KMS-11 (cell line): ENCODE data around the gene CREB3L2.
"Not testable (repeated sequence)": the region's sequence is repeated elsewhere in the genome, so short reads cannot be mapped to it uniquely, and the experiment has no call there.

ENCODE experiments used
- H2AFZ ChIP-seq: fragments of 200-600 bp; sonication (generic); 2 replicates; pipeline ENCODE4 v1.6.1; 2016; ENCODE audit warnings: antibody characterized with exemption, mixed run types, low read depth
- H3K27ac ChIP-seq: fragments of 200-600 bp; sonication (generic); 2 replicates; pipeline ENCODE4 v1.6.1; 2016; ENCODE audit warnings: mild to moderate bottlenecking, mixed run types
- H3K27me3 ChIP-seq: fragments of 200-600 bp; sonication (generic); 2 replicates; pipeline ENCODE4 v1.6.1; 2017; ENCODE audit warnings: mild to moderate bottlenecking, low read depth, mixed run types, moderate library complexity; ENCODE audit not compliant: insufficient read depth
- H3K36me3 ChIP-seq: fragments of 200-600 bp; sonication (generic); 2 replicates; pipeline ENCODE4 v1.6.1; 2017; ENCODE audit warnings: mild to moderate bottlenecking, mixed run types; ENCODE audit not compliant: insufficient read depth
- H3K4me1 ChIP-seq: fragments of 200-600 bp; sonication (generic); 2 replicates; pipeline ENCODE4 v1.6.1; 2016; ENCODE audit warnings: mild to moderate bottlenecking, low read depth, mixed run types; ENCODE audit not compliant: poor library complexity, severe bottlenecking
- H3K4me2 ChIP-seq: fragments of 200-600 bp; sonication (generic); 2 replicates; pipeline ENCODE4 v1.7.0; 2016; ENCODE audit warnings: mild to moderate bottlenecking, mixed run types
- H3K4me3 ChIP-seq: fragments of 200-600 bp; sonication (generic); IDR thresholded peaks from 2 replicates; pipeline ENCODE4 v1.6.1; 2017; ENCODE audit warnings: low read depth, low read length, mixed read lengths; ENCODE audit not compliant: insufficient read depth
- H3K79me2 ChIP-seq: fragments of 200-600 bp; sonication (generic); 2 replicates; pipeline ENCODE4 v1.6.1; 2016; ENCODE audit warnings: low read depth, mixed run types; ENCODE audit not compliant: insufficient read depth
- H3K9ac ChIP-seq: fragments of 200-600 bp; sonication (generic); 2 replicates; pipeline ENCODE4 v1.6.1; 2016; ENCODE audit warnings: mild to moderate bottlenecking, mixed run types
- H4K20me1 ChIP-seq: fragments of 200-600 bp; sonication (generic); 2 replicates; pipeline ENCODE4 v1.6.1; 2016; ENCODE audit warnings: mild to moderate bottlenecking, mixed run types; ENCODE audit not compliant: insufficient read depth
- TF ChIP-seq, protein P1 (sequence below): fragments of 200-600 bp; sonication (generic); conservative IDR thresholded peaks from 2 replicates; pipeline ENCODE4 v1.6.1; 2017; ENCODE audit warnings: low read depth, mild to moderate bottlenecking, antibody characterized with exemption, low read length, moderate library complexity, mixed read lengths

Gene CREB3L2

GRCh38 chr7:138021889-138022288 is 20.0 kb upstream of the CREB3L2 start:
- no peaks in the 10 kb centered on the region for H4K20me1 ChIP-seq
- H3K4me1 ChIP-seq = peaks cover 12% of the 10 kb centered on the region
- H3K9ac ChIP-seq = no peak overlapping the region
- H3K27me3 ChIP-seq = no peaks in the 10 kb centered on the region
- no peak overlapping the region for H3K4me2 ChIP-seq
- H3K27ac ChIP-seq = no peak overlapping the region
- H3K36me3 ChIP-seq = no peaks in the 10 kb centered on the region
- no peak overlapping the region for H3K4me3 ChIP-seq
- TF ChIP-seq, protein P1, sequence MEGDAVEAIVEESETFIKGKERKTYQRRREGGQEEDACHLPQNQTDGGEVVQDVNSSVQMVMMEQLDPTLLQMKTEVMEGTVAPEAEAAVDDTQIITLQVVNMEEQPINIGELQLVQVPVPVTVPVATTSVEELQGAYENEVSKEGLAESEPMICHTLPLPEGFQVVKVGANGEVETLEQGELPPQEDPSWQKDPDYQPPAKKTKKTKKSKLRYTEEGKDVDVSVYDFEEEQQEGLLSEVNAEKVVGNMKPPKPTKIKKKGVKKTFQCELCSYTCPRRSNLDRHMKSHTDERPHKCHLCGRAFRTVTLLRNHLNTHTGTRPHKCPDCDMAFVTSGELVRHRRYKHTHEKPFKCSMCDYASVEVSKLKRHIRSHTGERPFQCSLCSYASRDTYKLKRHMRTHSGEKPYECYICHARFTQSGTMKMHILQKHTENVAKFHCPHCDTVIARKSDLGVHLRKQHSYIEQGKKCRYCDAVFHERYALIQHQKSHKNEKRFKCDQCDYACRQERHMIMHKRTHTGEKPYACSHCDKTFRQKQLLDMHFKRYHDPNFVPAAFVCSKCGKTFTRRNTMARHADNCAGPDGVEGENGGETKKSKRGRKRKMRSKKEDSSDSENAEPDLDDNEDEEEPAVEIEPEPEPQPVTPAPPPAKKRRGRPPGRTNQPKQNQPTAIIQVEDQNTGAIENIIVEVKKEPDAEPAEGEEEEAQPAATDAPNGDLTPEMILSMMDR = no peak
- no peak overlapping the region for H2AFZ ChIP-seq
- H3K79me2 ChIP-seq = no peaks in the 10 kb centered on the region

DNA sequence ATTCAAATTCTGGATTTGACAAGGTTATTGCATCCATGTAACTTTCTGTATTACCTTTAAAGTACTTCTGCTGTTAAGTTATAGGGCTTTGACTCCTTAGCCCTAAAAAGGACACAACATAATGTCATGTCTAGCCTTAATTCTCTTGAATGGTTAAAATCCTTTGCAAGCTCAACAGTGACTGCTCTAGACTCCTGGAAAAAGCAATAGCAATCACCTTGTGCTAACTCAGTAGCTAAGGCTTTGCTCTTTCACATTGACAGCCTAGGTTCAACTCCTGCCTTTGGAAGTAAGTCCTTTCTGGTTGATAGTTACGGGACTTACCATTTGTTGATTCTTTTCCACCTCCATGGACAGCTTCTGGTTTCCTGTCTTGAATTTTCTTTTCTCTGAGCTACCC is 16.1 kb upstream of the CREB3L2 start:
- no peak overlapping the region for H3K27ac ChIP-seq
- H3K79me2 ChIP-seq = no peaks in the 10 kb centered on the region
- no peaks in the 10 kb centered on the region for H4K20me1 ChIP-seq
- no peaks in the 10 kb centered on the region for H3K4me1 ChIP-seq
- no peaks in the 10 kb centered on the region for H3K27me3 ChIP-seq
- TF ChIP-seq, protein P1 = no peak
- no peak overlapping the region for H3K9ac ChIP-seq
- no peak overlapping the region for H3K4me3 ChIP-seq
- H3K4me2 ChIP-seq = no peak overlapping the region
- H2AFZ ChIP-seq = no peak overlapping the region
- no peaks in the 10 kb centered on the region for H3K36me3 ChIP-seq

DNA sequence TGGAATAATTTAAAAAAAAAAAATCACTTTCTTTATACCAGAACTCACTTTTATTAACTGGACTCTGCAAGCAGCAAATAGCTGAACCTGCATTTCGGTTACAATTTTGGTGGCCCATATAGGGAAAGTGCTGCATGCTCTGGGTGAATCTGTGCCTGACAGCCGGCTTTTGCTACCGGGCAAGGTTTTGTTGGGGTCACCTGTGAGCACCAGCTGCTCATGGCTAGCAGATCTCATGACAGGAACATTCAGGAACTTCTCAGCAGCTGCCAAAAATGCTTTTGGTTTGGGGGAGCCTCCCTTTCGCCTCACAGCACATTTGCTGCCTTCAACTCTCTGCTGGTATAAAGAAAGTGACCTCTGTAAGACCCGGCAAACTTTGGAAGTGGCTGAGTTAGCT is 13.2 kb upstream of the CREB3L2 start:
- Histone ChIP-seq H3K27ac (no peak overlapping the region), H3K27me3 (no peaks in the 10 kb centered on the region), H3K36me3 (no peaks in the 10 kb centered on the region), H3K9ac (no peak overlapping the region), H4K20me1 (no peaks in the 10 kb centered on the region), H2AFZ (no peak overlapping the region), H3K4me1 (no peaks in the 10 kb centered on the region), H3K4me3 (no peak overlapping the region), H3K4me2 (no peak overlapping the region), H3K79me2 (no peaks in the 10 kb centered on the region)
- TF ChIP-seq, protein P1 = no peak

- Histone ChIP-seq H3K4me2 (no peak overlapping the region), H2AFZ (no peak overlapping the region), H3K4me3 (no peak overlapping the region), H3K4me1 (no peaks in the 10 kb centered on the region), H3K9ac (no peak overlapping the region), H3K36me3 (no peaks in the 10 kb centered on the region), H4K20me1 (no peaks in the 10 kb centered on the region), H3K27ac (no peak overlapping the region), H3K27me3 (no peaks in the 10 kb centered on the region), H3K79me2 (no peaks in the 10 kb centered on the region)
- TF ChIP-seq, protein P1 = no peak
These were observed 12.8 kb upstream of the CREB3L2 start for GRCh38 chr7:138014686-138015085.

DNA sequence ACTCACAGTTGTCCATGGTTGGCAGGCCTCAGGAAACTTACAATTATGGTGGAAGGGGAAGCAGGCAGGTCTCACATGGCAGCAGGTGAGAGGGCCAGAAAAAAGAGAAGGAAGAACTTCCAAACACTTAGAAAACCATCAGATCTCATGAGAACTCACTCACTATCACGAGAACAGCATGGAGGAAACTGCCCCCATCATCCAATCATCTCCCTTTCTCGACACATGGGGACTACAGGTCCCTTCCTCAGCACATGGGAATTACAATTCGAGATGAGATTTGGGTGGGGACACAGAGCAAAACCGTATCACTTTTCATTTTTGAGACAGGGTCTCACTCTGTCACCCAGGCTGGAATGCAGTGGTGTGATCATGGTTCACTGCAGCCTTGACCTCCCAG is 12.3 kb upstream of the CREB3L2 start:
- H3K4me3 ChIP-seq, H3K27ac ChIP-seq: not testable (repeated sequence)

More for the DNA sequence above, 12.3 kb upstream of the CREB3L2 start:
- not testable (repeated sequence) for H3K79me2 ChIP-seq, H3K9ac ChIP-seq, H2AFZ ChIP-seq, H3K27me3 ChIP-seq, H3K36me3 ChIP-seq, H3K4me2 ChIP-seq, H3K4me1 ChIP-seq, H4K20me1 ChIP-seq
